ENCODE data around the gene HTT. TPM values are rescaled to one million over a fixed set of nuclear protein-coding genes. Genes with fewer than 3 reads are reported as not detected.

Gene HTT
- polyA plus RNA-seq, 3 donors, result 1.8 to 27.1 (median 3.0) TPM

DNA sequence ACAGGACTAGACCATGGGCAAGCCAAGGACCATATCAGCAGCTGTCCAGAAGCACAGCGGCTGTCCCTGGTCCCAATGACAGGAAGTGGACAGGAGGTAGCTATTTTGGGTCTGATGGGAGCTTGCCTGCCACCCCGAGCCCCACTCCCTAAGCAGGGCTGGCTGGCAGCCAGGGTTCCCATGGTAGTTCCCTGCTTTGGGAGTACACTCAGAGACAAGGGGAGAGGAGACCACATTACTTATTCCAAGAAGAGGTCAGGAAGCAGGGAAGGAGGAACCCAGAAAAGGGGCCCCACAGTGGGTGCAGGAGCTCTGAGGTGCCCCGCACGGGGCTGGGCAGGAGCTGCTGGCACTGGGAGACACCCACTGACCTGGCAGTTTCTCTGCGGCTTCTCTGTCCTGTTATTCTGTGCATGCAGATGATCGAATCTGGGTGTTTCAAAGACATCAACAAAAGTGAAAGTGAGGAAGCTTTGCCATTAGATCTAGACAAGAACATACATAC is 36.5 kb upstream of the HTT start:
- H3K4me3 Mint-ChIP-seq, result peak overlapping the region; percentile 72 to 91
- peak overlapping the region; percentile 63 for H2AFZ ChIP-seq (ENCODE audit: insufficient read depth, low read depth, low read length, poor library complexity, severe bottlenecking)
- H3K36me3 ChIP-seq (replicated peaks in 1 of 2; ENCODE audit: control insufficient read depth in 1 of 2, insufficient read depth in 2 of 2, low read length in 2 of 2), result no peaks in the 10 kb centered on the region
- peaks cover 0 to 3% of the 10 kb centered on the region in 2 donors for H3K27me3 ChIP-seq (ENCODE audit: control insufficient read depth in 2 of 2, insufficient read depth in 2 of 2, low read length in 2 of 2)
- peak overlapping the region; percentile 8 to 67 (median 19) for H3K4me3 ChIP-seq (replicated peaks in 1 of 3; ENCODE audit: low read depth in 2 of 3, low read length in 3 of 3)
- intact Hi-C loops (cut with micrococcal nuclease), result no loop called here
- H3K4me1 ChIP-seq (ENCODE audit: control insufficient read depth in 1 of 2, insufficient read depth in 2 of 2, low read length in 2 of 2), result peaks cover 35 to 44% of the 10 kb centered on the region in 2 donors
- H4K20me1 ChIP-seq (ENCODE audit: insufficient read depth, low read length), result no peaks in the 10 kb centered on the region
- WGBS (ENCODE audit: insufficient coverage), result 0% methylated on average over 4 of the region's 6 CpGs
- peak overlapping the region; percentile 18 for H3K9ac ChIP-seq (ENCODE audit: insufficient read depth, low read length, poor library complexity, severe bottlenecking)
- H3K4me1 Mint-ChIP-seq, result peaks cover 37% of the 10 kb centered on the region
- H3K4me2 ChIP-seq (replicated peaks; ENCODE audit: extremely low read depth, low read length, poor library complexity, severe bottlenecking), result peak overlapping the region; percentile 66
- H3K27me3 Mint-ChIP-seq (ENCODE audit: low read depth in 3 of 3), result peaks cover 11 to 46% (median 18%) of the 10 kb centered on the region in 3 donors
- peak overlapping the region in 4 of 7 donors; percentile 27 to 81 (median 56) for H3K27ac Mint-ChIP-seq
- H3K79me2 ChIP-seq (ENCODE audit: insufficient read depth, low read length), result peaks cover 10% of the 10 kb centered on the region
- no peaks in the 10 kb centered on the region for H3K36me3 Mint-ChIP-seq
- peak; percentile 18 to 39 (median 19) for DNase-seq
- H3K9me3 Mint-ChIP-seq, result peaks cover 0 to 1% (median 0%) of the 10 kb centered on the region in 7 donors
- H3K27ac ChIP-seq (ENCODE audit: low read depth in 1 of 2, low read length in 2 of 2), result peak overlapping the region in 1 of 2 donors; percentile 31
- TF ChIP-seq CTCF (IDR thresholded peaks at IDR 0.05), result no peak
- no peaks in the 10 kb centered on the region for H3K9me3 ChIP-seq (replicated peaks in 1 of 2; ENCODE audit: control insufficient read depth in 1 of 2, insufficient read depth in 1 of 2, low read length in 2 of 2)

- Histone ChIP-seq H3K4me1 (ENCODE audit: control insufficient read depth in 1 of 2, insufficient read depth in 2 of 2, low read length in 2 of 2) (peaks cover 36 to 56% of the 10 kb centered on the region in 2 donors), H3K27ac (ENCODE audit: low read depth in 1 of 2, low read length in 2 of 2) (no peak overlapping the region)
Observed at GRCh38 chr4:3039706-3040366, 34.6 kb upstream of the HTT start.

More at GRCh38 chr4:3039706-3040366, 34.6 kb upstream of the HTT start:
- Histone ChIP-seq H3K27me3 (ENCODE audit: control insufficient read depth in 2 of 2, insufficient read depth in 2 of 2, low read length in 2 of 2) (peaks cover 0 to 3% of the 10 kb centered on the region in 2 donors), H2AFZ (ENCODE audit: insufficient read depth, low read depth, low read length, poor library complexity, severe bottlenecking) (no peak overlapping the region), H3K9me3 (replicated peaks in 1 of 2; ENCODE audit: control insufficient read depth in 1 of 2, insufficient read depth in 1 of 2, low read length in 2 of 2) (no peaks in the 10 kb centered on the region), H3K4me3 (replicated peaks in 1 of 3; ENCODE audit: low read depth in 2 of 3, low read length in 3 of 3) (no peak overlapping the region), H4K20me1 (ENCODE audit: insufficient read depth, low read length) (no peaks in the 10 kb centered on the region), H3K36me3 (replicated peaks in 1 of 2; ENCODE audit: control insufficient read depth in 1 of 2, insufficient read depth in 2 of 2, low read length in 2 of 2) (no peaks in the 10 kb centered on the region), H3K4me2 (replicated peaks; ENCODE audit: extremely low read depth, low read length, poor library complexity, severe bottlenecking) (no peak overlapping the region), H3K9ac (ENCODE audit: insufficient read depth, low read length, poor library complexity, severe bottlenecking) (no peak overlapping the region), H3K79me2 (ENCODE audit: insufficient read depth, low read length) (peaks cover 13% of the 10 kb centered on the region)
- no peak for TF ChIP-seq CTCF (IDR thresholded peaks at IDR 0.05)
- Mint-ChIP-seq H3K36me3 (no peaks in the 10 kb centered on the region), H3K27ac (peak overlapping the region in 1 of 7 donors; percentile 90), H3K9me3 (peaks cover 0 to 1% (median 0%) of the 10 kb centered on the region in 7 donors), H3K4me3 (no peak overlapping the region), H3K27me3 (ENCODE audit: low read depth in 3 of 3) (peaks cover 8 to 46% (median 18%) of the 10 kb centered on the region in 3 donors), H3K4me1 (peaks cover 42% of the 10 kb centered on the region)
- intact Hi-C loops (cut with micrococcal nuclease), result no loop called here
- WGBS (ENCODE audit: insufficient coverage), result 96% methylated on average over 4 of the region's 8 CpGs
- no peak for DNase-seq
